GM18868 (cell line): Measurements from ENCODE around the gene FSD2.
"Not testable (repeated sequence)": the region's sequence is repeated elsewhere in the genome, so short reads cannot be mapped to it uniquely, and the experiment has no call there.

ENCODE experiments used
- ATAC-seq: cut with Tn5 transposase; IDR thresholded peaks from one replicate; pipeline ENCODE4 v1.9.1; 2021; ENCODE audit warnings: mild to moderate bottlenecking, moderate library complexity; ENCODE audit not compliant: unreplicated experiment

The FSD2 gene

DNA sequence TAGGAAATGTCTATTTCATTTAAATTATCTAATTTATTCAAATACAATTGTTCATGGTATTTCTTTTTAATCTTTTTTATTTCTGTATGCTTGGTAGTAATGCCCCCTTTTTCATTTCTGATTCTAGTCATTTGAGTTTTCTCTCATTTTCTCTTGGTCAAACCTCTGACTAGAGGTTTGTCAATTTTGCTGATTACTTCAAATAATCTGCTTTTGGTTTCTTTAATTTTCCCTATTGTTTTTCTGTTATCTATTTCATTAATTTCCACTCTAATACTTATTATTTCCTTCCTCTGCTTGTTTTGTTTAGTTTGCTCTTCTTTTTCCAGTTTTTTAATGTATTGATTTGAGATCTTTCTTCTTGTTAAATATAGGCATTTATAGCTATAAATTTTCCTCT lies 12.1 kb downstream of the FSD2 start:
- ATAC-seq = no peak

DNA sequence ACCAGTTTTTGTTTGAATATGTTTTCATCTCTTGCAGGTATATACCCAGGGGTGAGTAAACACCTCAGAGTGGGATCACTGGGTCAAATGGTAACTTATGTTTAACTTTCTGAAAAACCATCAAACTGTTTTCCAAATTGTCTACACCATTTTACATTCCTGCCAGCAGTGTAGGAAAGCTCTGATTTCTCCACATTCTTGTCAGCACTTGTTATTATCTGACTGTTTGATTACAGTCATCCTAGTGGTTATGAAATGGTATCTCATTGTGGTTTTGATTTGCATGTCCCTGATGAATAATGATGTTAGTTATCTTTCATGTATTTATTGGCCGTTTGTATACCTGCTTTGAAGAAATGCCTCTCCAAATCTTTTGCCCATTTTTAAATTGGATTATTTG lies 13.8 kb downstream of the FSD2 start:
- ATAC-seq = no peak

DNA sequence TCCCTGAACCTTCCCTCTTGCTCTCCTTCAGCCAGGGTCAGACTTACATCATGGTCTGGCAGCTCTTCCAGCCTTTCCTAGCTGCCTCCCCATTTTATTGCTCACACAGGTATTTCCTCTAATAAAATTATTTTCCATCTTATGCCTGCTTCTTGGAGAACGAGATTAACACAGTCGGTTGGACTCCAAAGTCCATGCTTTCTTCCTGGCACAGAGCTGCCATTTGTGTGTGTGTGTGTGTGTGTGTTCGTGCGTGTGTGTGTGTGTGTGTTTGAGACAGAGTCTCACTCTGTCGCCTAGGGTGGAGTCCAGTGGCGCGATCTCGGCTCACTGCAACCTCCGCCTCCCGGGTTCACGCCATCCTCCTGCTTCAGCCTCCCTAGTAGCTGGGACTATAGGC lies 15.5 kb downstream of the FSD2 start:
- ATAC-seq = no peak

DNA sequence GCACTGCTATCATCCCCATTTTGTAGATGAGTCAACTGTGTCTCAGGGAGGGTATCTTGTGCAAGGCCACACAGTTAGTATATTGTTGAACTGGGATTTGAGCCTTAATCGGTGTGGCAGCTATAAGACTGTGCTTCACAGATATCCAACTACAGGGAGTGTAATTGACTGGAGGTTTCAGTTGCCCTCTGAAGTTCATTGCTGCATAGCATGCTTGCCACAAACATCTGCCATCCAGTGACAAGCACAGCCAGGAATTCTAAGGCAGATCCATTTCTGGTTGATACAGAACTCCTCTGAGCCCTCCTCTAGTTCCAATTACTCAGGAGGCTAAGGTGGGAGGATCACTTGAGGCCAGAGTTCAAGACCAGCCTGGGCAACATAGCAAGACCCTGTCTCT lies 16.4 kb downstream of the FSD2 start:
- no peak for ATAC-seq

DNA sequence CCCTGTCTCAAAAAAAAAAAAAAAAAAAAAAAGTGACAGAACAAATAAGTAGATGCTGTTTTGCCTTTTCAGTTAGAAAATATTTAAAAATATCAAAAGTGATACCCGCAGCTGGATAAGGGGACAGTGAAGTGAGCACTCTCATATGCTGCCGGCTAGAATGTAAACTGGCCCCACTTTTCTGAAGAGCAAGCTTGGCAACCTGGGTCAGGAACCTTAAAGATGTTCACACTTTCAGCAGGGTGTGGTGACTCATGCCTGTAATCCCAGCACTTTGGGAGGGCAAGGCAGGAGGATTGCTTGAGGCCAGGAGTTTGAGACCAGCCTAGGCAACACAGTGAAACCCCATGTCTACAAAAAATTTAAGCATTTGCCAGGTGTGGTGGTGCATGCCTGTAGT lies 17.4 kb downstream of the FSD2 start:
- ATAC-seq = no peak

DNA sequence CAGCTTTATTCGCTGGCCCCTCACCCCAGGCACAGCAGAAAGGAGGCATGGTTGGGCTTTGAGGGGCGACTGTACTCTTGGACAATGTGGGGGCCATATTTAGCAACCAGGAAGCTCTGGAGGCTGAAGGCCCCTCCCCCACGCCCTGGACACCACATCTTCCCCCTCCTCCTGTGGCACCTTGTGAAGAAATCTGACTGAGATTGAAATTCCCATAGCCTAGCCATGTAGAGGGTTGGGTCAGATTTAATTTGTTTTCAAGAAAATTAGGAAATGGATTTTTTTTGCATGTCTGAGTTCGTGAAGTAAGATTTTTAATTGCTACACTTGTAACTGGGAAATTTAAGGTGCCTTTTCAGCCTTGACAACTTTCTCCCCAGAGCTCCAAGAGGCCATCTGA lies 24.5 kb downstream of the FSD2 start:
- ATAC-seq = no peak

DNA sequence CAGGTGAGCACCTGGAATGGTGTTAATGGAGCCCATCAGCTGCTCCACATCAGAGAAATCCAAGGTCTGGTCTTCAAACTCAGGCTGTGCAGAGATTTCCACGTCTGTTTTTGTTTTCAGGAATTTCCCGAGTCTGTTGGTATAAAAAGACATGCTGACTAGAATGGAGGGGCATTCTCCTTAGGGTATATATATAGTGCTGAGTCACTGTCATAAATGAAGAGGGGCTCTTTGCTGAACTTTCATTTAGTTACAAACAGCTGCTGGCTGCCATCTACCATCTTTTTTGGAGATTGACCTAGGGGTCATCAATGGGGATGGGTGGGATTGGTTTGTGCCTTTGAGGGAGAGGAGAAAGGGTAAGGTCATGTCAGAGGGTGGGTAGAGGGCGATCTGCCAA lies 27.1 kb downstream of the FSD2 start:
- no peak for ATAC-seq

DNA sequence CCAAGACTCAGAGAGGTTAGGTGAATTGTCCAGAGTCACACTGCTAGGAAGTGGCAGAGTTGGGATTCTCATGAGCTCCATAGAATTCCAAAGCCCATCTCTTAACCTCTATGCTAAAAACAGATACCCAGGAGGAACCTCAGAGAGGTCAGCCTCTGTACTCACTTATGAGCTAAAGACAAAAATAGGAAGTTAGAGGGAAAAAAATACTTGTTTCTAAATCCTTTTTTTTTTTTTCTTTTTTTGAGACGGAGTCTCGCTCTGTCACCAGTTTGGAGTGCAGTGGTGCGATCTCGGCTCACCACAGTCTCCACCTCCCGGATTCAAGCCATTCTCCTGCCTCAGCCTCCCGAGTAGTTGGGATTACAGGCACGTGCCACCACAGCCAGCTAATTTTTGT lies 31.4 kb downstream of the FSD2 start:
- no peak for ATAC-seq

DNA sequence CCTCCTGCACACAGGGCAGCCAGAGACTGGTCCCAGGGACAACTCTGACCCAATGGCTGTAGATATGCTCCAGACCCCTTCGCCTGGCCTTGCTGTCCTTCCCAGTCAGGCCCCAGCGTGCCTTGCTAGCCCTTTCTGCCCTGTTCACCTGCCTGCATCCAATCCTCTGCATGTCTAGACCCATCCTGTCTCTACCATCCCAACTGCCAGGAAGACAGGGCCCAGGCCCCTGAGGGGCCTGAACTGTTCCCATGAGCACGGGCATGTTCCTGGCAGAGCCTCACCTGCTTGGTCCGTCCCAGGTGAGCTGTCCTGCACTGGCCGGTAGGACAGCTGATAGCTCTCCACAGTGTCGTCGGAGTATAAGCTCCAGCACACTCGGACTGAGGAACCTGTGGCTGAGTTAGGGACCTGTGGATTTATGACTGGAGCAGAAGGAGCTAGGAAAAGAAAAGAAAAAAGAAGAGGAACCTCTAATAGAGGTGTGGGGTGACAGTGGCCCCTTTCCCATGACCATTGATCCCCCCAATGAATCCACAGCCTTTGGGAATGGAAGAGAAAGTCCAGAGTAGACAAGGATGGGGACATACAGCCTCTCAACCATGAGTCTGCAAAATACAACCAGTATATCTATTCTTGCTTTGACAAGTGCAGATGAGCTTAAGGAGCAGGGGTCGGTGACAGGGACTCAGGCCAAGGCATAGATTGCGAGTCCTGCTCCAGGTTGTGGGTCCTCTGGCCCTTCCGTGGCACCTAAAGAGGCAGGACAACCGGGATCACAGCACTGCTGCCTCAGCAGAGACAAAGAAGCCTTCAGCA lies 33.9 kb downstream of the FSD2 start:
- ATAC-seq = no peak

DNA sequence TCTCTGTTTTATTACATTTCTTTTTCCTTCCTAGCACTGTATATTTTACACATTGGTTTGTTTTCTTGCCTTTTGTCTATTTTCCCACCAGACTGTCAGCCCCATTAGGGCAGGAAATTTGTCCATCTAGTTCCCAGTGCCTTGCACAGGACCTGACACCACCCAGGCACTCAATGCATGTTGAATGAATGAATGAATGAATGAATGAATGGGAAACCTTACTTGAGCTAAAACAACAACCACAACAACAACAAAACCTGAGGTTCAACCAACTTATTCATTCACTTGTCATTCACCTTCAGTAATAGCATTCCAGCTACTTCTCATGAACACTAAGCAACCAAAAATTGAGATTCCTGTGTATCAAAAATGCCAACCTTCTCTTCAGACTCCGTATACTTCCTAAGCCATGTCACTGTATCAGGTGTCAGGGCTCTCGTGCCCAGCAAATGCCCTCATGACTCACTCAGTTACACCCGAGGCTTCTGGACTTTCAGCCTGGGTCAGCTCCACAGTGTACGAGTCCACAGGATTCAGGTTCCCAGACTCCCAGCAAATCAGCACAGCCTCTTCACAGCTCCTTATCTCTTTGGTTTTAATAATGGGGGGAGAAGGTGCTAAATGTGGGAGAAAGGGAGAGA lies 37.3 kb downstream of the FSD2 start:
- ATAC-seq = no peak

DNA sequence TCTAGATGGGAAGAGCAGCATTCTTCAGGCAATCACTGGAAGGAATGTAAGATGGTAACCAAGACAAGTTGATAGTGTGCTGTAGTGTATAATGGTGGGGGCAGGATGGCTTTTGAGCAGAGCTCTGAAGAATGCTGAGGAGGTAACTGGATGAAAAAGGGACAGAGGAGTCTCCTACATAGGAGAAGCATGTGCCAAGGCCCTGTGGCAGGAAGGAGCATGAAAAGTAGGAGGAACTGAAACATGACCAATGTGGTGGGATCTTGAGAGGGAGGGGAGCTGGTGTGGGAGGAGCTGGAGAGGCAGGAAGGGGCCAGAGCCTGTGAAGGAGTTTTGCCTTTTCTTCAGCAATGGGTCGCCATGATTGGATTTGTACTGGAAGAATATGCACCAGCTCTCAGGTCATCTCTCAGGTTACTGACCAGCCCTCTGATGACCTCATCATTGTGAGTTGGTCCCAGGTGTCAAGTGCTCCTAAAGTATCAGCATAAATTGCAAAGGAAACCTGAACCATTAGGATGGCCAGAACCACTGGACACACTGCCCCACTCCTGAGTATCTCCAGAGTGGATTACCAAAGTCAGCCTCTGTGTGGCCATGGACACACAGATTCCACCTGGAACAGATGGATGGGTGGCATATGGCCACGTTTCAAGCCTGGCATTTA lies 38.6 kb downstream of the FSD2 start:
- ATAC-seq = no peak

DNA sequence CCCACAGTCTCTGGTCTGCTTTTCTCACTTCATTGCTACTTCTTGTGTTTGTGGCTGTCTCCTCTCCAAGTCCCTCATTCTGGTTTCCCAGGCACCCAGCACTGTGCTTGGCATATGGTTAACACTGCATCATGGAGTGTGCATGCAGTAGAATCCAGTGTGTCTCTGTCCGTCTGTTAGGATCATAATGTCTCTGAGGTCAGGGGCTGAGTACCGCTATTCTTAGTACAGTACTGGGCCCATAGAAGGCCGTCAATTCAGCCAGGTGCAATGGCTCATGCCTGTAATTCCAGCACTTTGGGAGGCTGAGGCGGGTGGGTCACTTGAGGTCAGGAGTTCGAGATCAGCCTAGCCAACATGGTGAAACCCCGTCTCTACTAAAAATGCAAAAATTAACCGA lies 39.7 kb downstream of the FSD2 start:
- ATAC-seq = not testable (repeated sequence)

DNA sequence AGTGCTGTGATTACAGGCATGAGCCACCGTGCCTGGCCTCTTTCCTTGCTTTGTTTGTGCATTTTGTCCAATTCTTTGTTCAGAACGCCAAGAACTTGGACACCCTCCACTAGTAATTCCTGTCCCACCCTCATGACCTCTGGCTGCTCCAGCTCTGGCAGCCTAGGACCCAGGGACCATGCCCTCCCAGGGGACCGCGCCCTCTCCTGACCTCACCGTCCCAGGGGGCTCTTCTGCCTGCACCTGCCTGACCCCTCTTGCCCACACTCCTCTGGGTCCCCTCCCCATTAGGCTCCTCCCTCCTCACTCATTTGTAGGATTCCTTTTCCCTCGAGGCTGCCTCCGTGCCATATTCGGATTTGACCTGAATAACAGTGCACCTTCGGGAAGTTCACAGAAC lies 41.1 kb downstream of the FSD2 start:
- no peak for ATAC-seq

DNA sequence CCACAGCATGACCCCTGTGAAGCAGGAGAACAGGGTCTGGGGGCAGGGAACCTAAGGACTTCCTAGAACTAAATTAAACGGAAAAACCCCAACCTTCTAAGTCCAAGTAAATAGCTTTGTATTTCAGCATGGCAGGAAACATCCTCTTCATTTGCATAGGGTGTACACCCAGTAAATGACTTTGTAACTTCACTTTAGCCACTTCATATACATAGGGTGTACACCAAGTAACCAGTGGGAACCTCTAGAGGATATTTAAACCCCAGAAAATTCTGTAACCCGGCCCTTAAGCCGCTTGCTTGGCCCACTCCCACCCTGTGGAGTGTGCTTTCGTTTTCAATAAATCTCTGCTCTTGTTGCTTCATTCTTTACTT lies 41.8 kb downstream of the FSD2 start:
- ATAC-seq = no peak

DNA sequence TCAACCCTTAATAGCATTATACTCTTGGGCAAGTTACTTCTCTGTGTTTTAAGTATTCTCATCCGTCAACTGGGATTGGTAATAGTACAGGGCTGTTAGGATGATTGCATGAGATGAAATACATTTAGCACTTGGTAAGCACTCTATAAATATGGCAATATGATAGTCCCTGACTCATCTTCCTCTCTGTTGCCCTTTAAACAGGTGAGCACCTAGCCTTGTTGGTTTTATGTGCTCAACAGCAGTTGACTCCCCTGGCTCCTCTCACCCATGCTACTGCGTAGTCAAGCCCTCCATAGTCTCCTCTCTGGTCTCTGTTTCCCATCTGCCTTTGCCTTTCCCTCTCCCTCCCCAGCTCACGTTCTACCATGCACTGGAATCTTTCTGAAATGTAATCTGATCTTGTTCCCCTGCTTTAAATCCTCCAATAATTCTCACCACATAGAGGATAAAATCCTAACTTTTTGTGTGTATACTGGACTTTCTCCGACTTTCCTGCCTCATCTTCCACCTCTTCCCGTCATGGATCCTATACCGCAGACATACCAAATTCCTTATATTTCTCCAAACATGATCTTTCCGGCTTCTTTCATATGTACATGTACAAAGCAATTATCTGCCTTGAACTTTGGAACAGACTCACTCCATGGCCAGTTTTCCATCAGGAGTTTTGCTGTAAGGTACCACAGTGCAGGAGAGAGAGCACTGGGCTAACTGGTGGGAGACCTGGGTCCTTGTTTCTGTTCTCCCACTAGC lies 42.3 kb downstream of the FSD2 start:
- no peak for ATAC-seq

DNA sequence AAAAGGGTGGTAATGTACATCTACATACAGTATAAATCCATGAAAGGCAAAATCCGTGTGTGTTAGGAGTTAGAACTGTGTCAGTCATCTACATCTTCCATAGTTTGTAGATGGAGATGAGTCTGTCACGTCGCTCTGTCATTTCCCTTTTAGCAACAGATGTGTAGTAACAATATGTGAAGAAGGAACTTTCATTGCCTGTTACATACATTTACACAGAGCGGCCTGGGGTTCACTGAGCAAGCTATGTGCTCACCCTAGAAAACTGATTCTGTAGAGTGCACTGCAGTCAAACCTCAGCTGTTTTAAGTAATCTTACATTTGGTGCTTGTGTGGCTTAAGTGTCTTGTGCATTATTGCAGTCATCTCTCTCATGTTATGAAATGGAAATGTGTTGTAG lies 54.6 kb downstream of the FSD2 start:
- ATAC-seq = no peak

DNA sequence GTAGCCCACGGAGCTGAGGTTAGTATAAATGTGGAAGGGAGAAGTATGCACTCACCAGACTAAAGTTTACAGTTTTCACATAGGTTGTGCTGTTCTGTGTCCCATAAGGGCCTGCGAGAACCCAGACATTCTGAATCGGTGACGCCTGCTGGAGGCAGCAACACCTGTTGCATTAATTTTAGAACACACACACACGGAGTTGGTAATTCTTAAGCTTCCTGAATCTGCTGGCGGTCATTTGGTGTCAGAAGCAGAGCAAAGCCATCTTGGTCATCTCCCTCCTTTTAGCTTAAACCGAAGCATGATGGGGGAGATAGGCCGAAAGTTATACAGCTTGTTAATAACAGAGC lies 55.1 kb downstream of the FSD2 start:
- ATAC-seq = peak; percentile 36

DNA sequence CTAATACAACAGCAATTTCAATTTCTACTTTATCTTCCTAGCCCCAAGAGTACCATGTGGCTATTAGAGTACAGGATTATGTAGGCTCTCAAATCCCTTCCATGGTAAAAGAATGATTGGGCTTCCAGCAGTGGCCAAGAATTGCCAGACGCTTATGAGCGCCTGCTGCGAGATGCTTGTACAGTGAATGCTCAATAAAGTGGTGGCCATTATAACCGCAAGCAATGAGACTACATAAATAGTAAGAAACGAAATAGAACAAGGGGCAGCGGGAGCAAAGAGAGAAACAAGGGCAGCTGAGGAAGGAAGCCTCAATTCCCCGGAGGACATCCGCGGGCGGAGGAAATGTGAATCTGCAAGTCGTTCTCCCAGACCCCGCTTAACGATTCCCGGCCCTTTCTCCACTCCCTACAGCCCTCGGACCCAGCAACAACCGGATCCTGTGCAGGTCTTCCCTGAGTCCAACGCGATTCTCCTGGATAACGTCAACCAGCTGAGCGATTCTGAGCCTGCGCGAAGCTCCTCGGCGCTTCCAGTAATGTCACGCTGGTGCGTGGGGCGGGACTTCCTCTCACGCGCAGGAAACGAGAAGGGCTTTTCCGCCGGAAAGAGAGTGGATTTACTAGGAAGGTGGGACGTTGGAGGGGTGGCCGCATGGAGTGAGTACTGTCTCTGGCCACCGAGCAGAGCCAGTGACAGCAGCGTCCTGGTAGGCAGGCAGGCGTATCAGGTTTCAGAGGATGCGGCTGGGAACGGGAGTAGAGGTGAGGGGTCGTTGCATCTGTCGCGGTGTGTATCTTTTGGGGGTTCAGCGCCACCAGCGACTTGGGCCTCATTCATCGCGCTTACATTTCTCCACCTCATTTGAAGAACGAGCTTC lies 55.7 kb downstream of the FSD2 start:
- ATAC-seq = peak; percentile 93

DNA sequence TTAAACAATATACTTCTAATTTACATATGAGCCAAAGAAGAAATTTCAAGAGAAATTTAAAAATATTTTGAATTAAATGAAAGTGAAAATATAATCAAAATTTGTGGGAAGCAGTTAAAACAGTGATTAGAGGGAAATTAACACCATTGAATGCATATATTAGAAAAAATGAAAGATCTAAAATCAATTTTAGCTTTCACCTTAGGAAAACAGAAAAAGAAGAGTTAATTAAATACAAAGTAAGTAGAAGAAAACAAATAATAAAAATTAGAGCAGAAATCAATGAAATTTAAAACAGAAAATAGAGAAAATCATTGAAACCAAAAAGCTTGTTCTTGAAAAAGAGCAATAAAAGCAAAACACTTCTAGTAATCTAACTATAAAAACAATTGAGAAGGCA lies 57.6 kb downstream of the FSD2 start:
- no peak for ATAC-seq

DNA sequence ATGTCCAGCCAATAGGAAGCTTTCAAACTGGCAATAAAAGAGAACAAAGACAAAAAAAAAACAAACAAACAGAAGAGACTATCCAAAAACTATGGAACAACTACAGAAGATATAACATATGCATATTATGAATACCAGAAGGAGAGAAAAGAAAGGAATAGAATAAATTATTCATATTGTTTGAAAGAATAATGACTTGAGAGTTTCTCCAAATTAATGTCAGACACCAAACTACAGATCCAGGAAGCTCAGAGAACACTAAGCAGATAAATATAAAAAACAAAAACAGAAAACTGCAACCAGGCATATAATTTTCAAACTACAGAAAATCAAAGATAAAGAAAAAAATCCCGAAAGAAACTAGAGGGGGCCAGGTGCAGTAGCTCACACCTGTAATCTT lies 62.1 kb downstream of the FSD2 start:
- ATAC-seq = no peak

DNA sequence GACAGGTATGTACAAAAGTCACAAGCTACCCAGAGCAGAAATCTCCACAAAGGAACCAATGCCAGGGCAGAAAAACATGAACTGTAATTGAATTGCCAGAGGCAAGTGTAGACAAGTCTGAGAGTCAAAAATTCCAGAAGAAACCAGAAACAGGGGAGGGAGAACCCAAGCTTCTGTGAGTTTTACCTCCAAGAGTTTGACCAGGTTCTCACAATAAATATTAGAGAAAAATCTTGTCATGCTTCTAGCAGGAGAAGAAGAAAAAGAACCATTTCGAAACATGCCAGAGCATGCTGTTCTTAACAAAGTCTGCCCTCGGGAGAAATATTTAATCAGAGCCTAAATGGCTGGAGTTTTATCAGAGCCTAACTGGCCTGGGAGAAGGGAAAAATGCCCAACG lies 63.7 kb downstream of the FSD2 start:
- no peak for ATAC-seq
